ENCODE measurements around the gene ZDHHC18.
"Not testable (repeated sequence)": the region's sequence is repeated elsewhere in the genome, so short reads cannot be mapped to it uniquely, and the experiment has no call there.

Gene ZDHHC18

DNA sequence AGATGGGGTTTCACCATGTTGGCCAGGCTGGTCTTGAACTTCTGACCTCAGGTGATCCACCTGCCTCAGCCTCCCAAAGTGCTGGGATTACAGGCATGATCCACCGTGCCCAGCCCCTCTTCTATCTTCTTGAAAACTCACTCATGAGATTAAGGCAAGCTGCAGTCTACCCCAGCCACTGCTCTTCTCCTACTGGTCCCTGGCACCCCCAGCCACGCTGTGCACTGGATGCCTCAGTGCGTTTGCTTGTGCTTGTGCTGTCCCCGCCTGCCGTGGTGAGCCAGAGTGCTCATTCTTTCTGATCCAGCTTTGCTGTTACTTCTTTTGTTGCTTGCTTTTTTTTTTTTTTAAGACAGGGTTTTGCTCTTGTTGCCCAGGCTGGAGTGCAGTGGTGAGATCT, 11.2 kb downstream of the ZDHHC18 start:
- DNase-seq = not testable (repeated sequence)

DNA sequence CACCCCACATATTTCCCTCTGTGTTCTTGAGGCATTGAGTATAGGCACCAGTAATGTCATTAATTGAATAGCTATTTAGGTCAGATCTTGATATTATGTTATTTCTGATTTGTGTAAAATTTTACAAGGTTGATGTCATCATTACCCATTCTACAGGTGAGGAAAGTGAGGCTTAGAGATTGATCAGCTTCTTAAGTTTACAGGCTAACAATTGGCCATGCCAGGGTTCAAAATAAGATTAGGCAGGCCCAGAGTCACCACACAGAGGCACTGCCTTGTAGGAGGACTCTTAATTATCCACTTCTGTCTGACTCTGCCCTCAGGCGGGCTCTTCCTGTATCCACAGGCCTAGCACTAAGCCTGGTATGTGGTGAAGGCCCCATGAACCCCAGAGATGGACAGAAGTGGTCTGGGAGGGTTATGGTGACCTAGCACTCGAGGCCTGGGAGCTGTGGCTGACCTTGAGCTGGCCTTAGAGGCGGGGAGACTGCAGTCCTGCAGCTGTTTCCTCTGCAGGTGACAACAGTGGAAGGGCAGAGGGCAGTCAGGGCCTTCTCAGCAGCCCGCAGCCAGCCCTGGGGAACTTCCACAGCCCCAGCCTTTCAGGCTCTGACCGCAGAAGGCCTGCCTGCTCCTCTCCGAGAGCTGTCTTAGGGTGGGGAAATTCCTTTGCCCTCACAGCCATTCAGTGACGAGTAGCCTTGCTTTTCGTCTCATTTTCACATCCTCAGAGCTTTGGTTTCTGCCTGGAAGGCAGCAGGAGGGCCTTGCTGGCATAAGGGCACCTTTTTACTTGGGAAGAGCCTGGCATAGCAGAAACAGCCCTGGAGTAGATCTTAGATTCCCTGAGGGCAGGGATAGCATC, 12.2 kb downstream of the ZDHHC18 start:
- peak; percentile 55 to 69 for DNase-seq

DNA sequence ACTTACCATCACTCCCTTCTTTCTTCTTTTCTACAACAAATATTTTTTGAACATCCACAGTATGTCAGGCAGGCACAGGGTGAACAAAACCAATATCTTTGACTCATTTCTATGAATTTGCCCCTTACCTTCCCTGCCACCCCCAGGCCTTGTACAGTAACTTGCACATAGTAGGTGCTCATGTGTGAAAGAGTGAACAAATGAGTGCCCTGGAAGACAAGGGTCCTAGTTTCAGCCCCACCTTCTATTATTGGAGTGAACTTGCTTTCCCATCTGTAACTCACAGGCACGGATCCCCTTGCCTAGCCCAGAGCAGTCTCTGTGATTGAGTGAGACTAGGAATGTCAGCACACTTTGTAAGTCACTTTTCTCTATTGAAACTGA, 12.8 kb downstream of the ZDHHC18 start:
- DNase-seq = no peak

DNA sequence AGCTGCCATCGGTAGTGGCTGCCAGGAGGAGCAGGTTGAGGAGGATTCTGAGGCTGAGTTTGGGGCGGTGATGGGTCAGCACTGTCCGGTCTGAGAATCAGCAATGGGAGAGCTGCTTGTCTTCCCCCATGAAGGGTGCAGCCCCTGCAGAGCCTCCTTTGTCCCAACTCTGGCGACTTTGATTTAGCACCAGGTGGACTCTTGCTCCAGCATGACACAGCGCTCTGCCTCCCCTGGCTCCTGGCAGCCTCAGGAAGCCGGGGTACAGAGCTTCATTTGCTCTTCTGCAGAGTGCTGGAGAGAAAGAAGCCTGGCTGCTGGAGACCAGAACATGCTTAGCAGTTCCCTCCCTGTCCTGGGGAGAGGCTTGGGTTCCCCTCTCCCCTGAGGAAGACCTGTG, 13.3 kb downstream of the ZDHHC18 start:
- no peak for DNase-seq

DNA sequence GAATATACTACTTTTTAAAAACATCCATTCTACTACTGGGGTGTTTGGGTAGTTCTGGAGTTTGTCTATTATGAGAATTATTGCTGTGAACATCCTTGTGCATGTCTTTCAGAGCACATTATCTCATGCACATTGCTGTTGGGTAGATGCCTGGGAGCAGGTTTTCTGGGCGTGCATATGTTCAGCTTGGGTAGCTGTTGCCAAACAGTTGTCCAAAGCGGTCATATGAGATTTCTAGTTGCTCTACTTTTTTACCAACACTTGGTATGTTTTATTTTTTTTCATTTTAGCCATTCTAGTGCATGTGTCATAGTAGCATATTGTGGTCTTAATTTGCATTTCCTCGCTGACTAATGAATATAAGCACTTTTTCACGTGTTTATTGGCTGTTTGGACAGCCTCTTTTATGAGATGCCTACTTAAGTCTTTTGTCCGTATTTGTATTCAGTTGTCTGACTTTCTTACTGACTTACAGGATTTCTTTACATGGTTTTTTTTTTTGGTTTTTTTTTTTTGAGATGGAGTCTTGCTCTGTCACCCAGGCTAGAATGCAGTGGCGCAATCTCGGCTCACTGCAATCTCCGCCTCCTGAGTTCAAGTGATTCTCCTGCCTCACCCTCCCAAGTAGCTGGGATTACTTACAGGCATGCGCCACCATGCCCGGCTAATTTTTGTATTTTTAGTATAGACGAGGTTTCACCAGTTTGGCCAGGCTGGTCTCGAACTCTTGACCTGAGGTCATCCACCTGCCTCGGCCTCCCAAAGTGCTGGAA, 18.1 kb downstream of the ZDHHC18 start:
- DNase-seq = no peak

DNA sequence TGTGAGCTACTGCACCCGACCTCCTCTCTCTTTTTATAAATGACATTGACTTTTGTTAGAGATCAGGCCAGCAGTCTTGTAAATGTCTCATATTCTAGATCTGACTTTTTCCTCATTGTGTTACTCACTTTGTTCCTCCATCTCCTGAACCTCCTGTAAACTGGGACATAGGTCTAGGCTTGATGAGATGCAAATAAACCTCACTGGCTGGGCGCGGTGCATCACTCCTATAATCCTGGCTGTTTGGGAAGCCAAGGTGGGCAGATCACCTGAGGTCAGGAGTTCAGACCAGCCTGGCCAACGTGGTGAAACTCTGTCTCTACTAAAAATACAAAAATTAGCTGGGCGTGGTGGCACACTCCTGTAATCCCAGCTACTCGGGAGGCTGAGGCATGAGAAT, 21.3 kb downstream of the ZDHHC18 start:
- not testable (repeated sequence) for DNase-seq

DNA sequence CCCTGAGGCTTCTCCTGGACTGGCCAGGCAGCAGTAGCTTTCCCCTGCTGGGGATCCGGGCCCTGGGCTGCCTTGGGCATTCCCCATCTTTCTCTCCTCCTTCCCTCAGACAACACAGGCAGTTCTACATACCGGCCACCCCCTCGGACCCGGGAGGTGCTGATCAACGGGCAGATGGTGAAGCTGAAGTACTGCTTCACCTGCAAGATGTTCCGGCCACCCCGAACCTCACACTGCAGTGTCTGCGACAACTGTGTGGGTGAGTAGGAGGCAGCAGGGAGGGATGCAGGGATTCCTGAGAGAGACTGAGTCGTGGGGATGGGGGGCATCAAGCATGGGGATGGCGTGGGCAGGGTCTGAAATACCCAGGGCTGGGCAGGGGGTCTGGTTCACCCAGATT, 22.0 kb downstream of the ZDHHC18 start:
- no peak for DNase-seq

DNA sequence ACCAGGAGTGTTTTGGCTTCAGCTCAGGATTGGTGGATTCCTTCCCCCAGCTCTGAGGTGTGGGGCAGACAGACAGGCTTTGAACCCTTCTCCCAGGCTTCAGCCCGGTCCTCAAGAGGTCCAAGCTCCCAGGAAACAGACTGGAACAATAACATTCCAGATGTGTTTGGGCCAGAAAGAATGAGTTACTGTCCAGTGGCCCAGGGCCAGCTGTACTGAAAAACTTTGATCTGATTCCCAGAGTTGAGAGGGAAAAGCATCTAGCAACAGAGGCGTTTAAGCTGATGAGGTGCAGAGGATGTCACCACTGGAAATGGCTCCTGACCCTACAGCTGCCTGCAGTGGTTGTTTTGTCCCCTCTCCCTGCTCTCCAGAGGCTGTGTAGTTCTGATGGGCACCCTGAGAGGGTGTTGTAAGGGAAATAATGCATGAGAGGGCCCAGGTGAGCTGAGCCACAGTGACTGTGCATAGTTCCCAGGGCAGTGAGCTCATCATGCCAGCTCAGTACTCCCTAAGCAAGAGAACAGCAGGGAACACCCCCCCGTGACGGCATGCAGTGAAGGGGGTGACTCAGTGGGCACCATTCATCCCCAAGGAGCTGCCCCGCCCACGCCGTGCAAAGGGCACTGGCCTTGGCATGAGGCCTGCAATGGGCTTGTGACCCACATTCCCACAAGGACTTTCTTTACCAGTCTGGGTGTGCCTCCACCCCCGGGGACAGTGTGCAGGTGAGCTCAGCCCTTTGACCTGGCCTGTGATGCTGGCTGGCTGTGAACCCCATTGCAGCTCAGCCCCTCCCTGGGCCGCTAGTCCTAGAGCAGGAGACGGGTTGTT, 22.7 kb downstream of the ZDHHC18 start:
- no peak for DNase-seq

DNA sequence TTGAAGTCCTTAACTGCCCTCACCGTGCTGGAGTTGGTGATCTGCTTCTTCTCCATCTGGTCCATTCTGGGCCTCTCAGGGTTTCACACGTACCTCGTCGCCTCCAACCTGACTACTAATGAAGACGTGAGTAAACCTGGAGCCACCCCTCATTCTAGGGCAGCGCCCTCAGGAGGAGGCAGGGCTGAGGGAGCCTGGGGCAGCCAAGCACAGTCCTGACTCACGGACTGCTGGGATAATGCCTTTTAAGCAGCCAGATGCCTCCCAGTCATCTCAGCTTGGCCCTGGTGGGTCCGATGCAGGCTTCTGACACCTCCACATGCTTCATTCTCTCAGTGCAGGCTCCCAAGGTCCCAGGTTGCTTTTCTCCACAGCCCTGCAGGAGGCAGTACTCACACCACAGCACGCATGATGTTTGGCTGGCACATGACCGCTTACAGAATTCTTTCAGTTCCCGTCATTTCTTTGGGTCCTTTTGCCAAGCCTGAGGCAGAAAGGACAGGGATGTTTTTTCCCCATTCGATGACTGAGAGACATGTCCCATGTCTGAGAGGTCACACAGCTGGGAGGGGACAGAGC, 24.7 kb downstream of the ZDHHC18 start:
- no peak for DNase-seq

DNA sequence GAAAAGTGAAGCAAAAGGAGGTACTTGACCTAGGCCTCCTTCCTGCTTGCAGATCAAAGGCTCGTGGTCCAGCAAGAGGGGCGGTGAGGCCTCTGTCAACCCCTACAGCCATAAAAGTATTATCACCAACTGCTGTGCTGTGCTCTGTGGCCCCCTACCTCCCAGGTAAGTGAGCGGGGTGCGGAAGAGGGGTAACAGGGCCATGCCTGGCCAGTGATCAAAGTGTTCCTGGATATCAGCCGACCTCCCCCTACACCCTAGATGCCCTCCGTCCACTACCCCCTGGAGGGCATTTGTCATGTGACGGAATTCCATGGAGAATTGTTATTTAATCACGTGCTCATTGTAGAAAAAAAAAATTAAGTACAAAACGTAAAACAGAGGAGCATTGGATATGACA, 26.2 kb downstream of the ZDHHC18 start:
- no peak for DNase-seq

DNA sequence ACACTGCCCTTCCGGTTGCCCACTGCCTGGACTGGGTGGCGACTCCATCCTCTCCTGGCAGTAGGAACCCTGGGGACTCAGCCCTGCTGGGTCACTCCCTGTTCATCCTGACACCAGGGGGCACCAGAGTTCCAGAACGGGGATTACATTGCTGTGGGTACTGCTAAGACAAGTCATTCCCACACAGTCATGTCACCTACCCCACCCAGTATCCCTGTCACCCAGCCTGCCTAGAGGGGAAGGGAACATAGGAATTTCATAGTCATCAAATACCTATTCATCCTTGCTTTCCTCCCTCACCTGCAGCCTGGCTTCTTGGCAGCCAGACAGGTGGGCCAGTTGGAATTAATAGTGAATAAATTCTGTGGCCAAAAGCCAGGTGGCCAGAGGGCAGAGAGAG, 26.7 kb downstream of the ZDHHC18 start:
- DNase-seq = peak; percentile 85 to 86

DNA sequence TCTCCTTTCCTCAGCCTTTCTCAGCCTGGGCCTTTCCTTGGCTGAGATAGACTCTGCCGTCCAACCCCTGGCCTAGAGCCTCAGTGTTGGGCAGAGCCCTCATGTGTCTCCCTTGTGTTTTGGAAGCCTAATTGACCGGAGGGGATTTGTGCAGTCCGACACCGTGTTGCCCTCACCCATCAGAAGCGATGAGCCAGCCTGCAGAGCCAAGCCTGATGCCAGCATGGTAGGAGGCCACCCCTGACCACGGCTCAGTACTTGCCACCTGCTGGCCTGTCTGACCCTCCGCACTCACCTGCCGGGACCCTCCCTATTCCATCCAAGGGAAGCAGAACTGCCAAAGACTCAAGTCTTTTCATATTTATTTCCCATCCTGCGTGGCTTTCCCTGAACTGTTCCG, 27.1 kb downstream of the ZDHHC18 start:
- no peak for DNase-seq

DNA sequence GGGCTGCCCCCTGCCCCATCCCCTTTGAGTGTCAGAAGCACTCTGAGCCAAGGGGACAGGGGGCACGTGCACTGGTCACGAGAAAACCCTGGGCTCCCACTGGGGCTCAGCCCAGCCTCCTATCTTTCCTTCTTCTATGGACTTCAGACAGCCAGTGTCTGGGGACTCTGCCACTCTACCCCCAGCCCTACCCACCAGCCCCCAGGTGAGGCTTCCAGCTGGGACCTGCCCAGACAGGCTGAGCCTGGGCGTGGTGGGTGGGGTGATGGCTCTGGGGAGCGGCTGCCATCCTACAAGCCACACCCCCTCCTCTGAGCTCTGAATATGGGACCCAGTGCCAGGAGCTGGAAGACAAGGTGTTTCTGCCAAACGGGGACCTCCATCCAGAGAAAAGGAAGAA, 28.4 kb downstream of the ZDHHC18 start:
- no peak for DNase-seq

DNA sequence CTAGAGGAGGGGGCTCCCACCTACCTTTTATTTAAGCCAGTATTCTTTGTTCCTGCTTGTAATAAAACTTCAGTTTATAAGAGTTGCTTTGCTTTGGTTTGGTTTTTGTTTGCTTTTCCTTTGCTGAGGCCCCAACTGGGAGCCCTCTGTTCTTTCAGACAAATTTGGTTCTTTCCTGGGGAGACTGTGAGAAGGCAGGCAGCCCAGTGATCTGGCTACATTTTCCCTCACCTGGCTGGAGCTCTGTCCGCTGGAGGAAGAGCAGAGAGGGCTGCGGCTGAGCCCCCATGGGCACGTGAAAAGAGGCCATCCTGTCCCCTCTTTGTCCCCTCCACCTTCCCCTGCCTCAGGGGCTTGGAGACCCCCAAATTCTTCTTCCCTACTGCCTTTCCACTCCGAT, 29.1 kb downstream of the ZDHHC18 start:
- no peak for DNase-seq

DNA sequence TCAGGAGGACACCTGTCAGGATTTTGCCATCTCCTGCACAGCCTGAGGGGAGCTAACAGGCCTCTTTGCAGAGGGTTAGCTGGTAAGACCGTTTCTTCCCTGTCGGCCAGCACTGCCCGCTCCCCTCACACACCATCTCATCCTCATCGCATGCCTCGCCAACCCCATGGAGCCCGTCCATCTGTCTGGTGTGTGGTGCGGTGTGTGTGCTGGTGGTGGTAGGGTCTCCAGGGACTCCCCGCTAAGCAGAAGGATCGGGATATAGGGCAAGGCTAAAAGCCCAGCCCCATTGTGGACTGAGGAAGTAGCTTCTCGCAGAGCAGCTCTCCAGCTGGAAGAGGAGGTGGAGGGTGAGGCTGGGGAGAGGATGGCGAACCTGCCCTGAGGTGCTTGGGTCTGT, 29.7 kb downstream of the ZDHHC18 start:
- DNase-seq = no peak

DNA sequence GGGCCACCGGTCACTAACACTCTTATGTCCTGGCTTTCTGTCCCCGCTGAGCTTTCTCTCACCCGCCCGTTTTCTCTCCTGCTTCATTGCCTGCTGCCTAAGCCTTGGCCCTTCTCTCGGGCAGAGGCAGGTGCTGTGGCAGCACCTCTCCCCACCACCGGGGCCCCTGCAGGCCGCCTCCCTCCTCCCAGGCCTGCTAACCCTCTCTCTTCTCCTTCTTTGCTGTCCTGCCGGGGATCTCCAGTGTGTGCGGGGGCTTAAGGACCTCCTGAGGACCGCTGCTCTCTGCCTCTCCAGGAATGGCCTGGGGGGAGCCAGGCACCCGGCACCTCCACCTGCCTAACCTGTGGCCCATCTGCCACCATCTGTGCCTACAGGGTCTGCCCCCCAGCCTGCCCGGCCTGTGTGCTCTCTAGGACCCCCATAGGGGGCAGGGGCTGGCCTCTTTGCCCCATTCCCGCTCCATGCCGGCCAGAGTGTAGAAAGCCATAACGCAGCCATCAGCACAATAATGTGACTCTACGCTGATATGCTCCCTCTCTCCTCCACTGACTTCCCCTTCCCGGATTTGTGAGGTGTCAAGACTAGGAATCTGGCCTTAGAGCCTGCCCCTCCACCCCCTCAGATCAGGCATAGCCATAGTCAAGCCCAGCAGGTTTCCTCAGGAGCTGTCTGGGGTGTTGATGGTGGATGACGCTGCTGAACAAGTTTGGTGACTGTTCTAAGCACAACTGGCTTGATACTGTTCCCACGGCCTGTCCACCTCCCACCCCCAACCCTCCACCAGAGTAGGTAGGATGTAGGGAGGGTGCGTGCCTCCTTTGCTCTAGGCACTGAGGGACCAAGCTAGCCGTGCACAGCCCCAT, 30.3 kb downstream of the ZDHHC18 start:
- no peak for DNase-seq

DNA sequence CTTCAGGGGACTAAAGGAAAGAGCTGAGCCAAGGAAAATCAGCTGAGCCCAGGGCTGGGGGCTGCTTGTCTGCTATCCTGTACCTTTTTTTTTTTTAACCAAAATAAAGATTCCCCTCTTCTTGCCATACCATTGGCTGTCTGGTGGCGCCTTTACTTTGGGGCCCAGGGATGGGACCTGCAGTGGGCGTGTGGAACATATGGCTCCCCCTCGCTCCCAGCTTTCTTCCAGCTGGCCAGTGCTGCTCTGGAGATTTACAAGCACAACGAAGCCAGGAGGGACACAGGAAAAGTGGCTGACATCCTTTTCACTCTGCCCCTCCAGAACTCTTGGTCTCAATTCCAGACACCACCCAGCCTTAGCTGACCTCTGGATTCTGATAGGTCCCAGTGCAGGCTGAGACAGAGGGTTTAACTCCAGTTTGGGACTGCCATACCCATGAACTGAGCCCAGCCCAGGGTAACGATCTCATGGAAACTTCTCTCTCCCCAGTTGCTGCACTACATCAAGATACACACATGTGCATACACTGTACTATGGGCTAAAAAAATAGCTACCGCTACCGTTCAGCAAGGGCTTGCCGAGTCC, 31.1 kb downstream of the ZDHHC18 start:
- DNase-seq = no peak

DNA sequence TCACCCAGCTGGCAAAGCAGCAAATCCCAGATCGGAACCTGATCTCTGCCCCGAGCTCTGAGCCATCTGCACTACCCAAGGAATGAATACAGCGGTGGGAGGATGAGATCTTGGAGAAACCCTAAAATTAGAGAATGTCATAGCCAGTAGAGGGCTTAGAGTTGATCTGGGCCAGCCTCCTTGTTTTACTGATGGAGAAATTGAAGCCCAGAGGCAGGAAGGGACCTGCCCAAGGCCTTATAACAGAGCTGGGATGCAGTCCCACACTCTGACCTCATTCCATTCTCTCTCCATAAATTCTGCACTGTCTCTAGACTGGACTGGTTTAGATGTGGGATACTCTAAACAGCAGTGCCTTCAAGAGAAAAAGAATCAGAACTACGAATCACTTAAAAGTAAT, 31.7 kb downstream of the ZDHHC18 start:
- no peak for DNase-seq

DNA sequence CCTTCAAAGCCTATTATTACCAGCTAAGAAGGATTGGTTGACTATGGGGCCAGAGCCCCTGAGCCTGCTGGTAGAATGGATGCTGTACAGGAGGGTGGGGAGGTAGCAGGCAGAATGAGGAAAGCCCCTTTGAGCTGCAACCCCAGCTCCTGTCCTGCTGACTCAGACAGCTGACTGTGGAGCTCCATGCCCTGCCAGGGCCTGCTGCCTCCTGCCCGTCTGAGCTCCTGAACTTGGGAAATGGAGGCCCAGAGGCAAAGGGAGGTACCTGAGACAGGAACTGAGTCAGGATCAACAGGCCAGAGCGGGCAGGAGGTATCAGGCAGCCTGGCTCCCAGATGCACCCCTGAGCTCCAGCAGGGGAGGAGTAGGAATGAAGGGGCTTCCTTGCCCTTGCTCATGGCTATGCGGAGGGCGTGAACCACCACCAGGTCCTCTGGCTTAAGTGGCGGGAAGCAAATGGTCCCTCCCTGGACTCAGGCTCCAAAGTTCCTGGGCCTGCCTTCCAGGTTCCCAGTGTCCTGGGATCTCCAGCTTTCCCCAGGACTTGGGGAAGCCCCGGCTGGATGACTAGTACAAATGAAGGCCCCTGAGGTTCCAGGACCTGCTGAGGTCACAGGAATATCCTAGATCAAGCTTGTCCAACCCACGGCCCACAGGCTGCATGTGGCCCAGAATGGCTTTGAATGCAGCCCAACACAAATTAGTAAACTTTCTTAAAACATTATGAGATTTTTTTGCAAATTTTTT, 32.6 kb downstream of the ZDHHC18 start:
- DNase-seq = no peak

DNA sequence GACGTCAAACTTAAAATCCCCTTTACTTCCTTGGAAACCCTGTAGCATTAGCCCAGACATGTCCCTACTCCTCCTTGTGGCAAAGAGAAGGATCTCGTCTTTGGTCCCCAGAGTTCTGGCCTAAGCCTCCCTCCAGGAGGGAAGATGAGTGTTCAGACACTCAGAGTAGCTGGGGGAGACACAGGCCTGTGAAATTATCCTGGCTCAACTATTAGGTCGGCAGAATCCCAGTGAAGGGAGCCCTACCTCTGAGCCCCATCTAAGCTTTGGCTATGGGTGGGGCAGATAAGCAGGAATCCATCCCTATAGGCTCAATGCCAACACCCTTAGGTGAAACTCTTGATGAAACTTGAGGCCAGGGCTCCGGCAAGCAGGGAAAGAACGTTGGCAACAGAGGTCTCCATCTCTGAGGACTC, 34.8 kb downstream of the ZDHHC18 start:
- DNase-seq = no peak

DNA sequence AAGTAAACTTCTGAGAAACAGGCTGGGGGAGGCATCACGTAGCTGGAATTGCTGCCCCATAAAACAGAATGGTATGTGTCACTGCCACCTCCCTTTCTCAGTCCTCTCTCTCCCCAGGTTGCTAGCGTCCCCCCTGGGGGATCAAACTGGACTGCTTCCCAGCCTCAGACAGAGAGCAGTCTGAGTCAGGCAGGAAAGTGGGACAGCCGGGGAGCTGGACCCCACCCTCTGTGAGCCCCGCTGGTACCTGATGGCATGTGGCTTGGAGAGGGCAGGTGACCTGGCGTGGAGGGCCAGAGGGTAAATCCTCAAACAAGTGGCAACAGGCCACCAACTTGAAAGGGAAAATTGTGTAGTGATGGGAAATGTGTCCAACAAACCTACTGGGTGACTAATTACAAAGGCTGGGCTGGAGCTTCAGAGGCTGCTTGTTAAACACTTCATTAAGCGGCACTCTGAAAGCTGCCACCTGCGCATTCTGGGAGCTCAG, 35.4 kb downstream of the ZDHHC18 start:
- no peak for DNase-seq

Measured in activated T-cell treated with anti-CD3 and anti-CD28 coated beads, Interleukin-2, amount 50 U/mL, for 48 hours (primary cell).